PC-9 (cell line): ENCODE data around the gene CEP170B. TPM values are rescaled to one million over a fixed set of nuclear protein-coding genes. Genes with fewer than 3 reads are reported as not detected.

Experiments used
- BruUV-seq: library from RNA; stranded (reverse); fragments of 400-500 nt; replicated peaks from 2 replicates; lab custom pipeline; 2021; lab: Mats Ljungman, UMichigan
- CTCF ChIA-PET: fragments of 300-600 bp; sonication (Branson Sonifier 250); formaldehyde crosslinking; loops from one replicate; lab custom pipeline; 2022; ENCODE audit warnings: antibody characterized with exemption; lab: Charles Lee
- POLR2A ChIA-PET: fragments of 300-600 bp; sonication (Branson Sonifier 250); formaldehyde crosslinking; loops from one replicate; lab custom pipeline; 2022; ENCODE audit warnings: antibody characterized with exemption; ENCODE audit not compliant: unreplicated experiment; lab: Charles Lee
- DNase-seq, 2 experiments: peaks; one replicate each; pipeline versions ENCODE4 v3.0.0 to v3.0.0-alpha.2; 2015 to 2022; ENCODE audit warnings: mixed read lengths in 1 of 2
- H2AFZ ChIP-seq: fragments of 200-600 bp; sonication (generic); 2 replicates; pipeline ENCODE4 v1.8.1; 2017; ENCODE audit warnings: antibody characterized with exemption
- H3F3A ChIP-seq: fragments of 200-600 bp; sonication (generic); 2 replicates; pipeline ENCODE4 v1.8.1; 2017; ENCODE audit warnings: antibody characterized with exemption, mild to moderate bottlenecking, low read depth; ENCODE audit not compliant: insufficient read depth
- H3K27ac ChIP-seq: fragments of 200-600 bp; sonication (generic); 2 replicates; pipeline ENCODE4 v1.6.1; 2016; ENCODE audit warnings: mixed run types
- H3K27me3 ChIP-seq: fragments of 200-600 bp; sonication (generic); 2 replicates; pipeline ENCODE4 v1.6.1; 2016; ENCODE audit warnings: low read depth, mixed run types; ENCODE audit not compliant: insufficient read depth
- H3K36me3 ChIP-seq: fragments of 200-600 bp; sonication (generic); 2 replicates; pipeline ENCODE4 v1.6.1; 2016; ENCODE audit warnings: low read depth, mixed run types
- H3K4me1 ChIP-seq: fragments of 200-600 bp; sonication (generic); replicated peaks from 2 replicates; pipeline ENCODE4 v1.6.1; 2016; ENCODE audit warnings: mixed run types; ENCODE audit not compliant: insufficient read depth
- H3K4me2 ChIP-seq: fragments of 200-600 bp; sonication (generic); 2 replicates; pipeline ENCODE4 v1.6.1; 2017; ENCODE audit warnings: mixed run types
- H3K4me3 ChIP-seq: fragments of 200-600 bp; sonication (generic); 2 replicates; pipeline ENCODE4 v1.6.1; 2016; ENCODE audit warnings: mixed run types
- H3K79me2 ChIP-seq: fragments of 200-600 bp; sonication (generic); 2 replicates; pipeline ENCODE4 v1.6.1; 2017; ENCODE audit warnings: low read depth, mixed run types
- H3K9me2 ChIP-seq: fragments of 200-600 bp; sonication (generic); 2 replicates; pipeline ENCODE4 v1.8.1; 2017; ENCODE audit warnings: mild to moderate bottlenecking; ENCODE audit not compliant: insufficient read depth
- H3K9me3 ChIP-seq: fragments of 200-600 bp; sonication (generic); 2 replicates; pipeline ENCODE4 v1.8.1; 2016; ENCODE audit warnings: low read depth; ENCODE audit not compliant: insufficient read depth
- H4K20me1 ChIP-seq: fragments of 200-600 bp; sonication (generic); 2 replicates; pipeline ENCODE4 v1.8.1; 2017; ENCODE audit not compliant: insufficient read depth
- EZH2 ChIP-seq: fragments of 200-600 bp; sonication (generic); IDR thresholded peaks from 2 replicates; pipeline ENCODE4 v1.8.0; 2017; ENCODE audit warnings: antibody characterized with exemption, low read depth
- intact Hi-C: fragments of 100-400 bp; cut with micrococcal nuclease; formaldehyde crosslinking; loops from one replicate; pipeline ENCODE4 v1.10.0; 2022; ENCODE audit not compliant: unreplicated experiment
- total RNA-seq: library from RNA; stranded (reverse); gene quantifications from 2 replicates; pipeline ENCODE4 v1.2.3, GENCODE V29; 2021
- TF ChIP-seq, protein P1 (sequence below): fragments of 200-600 bp; sonication (generic); conservative IDR thresholded peaks from 2 replicates; pipeline ENCODE4 v1.6.1; 2017; ENCODE audit warnings: mixed run types, antibody characterized with exemption, mild to moderate bottlenecking, moderate library complexity

Gene CEP170B
- total RNA-seq, 1 experiment from 2014 or later, result 25.7 TPM

DNA sequence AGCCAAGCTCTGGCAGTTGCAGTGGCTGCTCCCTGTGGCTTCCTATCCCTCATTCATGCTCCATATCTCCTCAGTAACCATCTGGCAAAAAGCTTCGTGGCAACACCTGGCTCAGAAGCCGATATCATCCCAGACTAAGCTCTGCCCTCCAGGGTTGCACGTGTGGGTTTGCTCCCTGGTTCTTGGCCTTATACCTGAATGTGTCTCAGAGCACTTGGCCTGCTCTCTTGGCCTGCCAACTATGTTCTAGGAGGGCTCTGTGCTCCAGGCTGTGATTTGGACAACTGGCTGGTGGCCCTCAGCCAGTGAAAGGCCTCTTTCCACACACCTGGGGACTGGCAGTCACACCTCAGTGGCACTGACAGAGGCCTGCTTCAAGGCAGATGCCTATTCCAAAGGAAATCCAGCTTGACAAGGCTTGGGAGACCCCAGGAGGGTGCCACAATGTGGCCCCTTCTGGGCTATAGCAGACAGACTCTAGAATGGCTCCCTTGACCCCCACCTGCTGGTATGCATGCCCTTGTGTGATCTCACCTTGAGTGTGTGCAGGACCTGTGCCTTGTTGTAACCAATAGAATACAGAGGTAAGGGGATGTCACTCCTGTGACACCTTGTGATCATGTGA, 70.1 kb downstream of the CEP170B start:
- intact Hi-C loops, result no loop called here
- Histone ChIP-seq H4K20me1 (no peaks in the 10 kb centered on the region), H3K27me3 (peaks cover 43% of the 10 kb centered on the region), H3K9me3 (no peaks in the 10 kb centered on the region), H3K79me2 (no peaks in the 10 kb centered on the region), H3K4me1 (no peaks in the 10 kb centered on the region), H3K9me2 (no peaks in the 10 kb centered on the region), H3K4me2 (no peak overlapping the region), H3K36me3 (no peaks in the 10 kb centered on the region), H3K27ac (no peak overlapping the region), H2AFZ (no peak overlapping the region), H3K4me3 (no peak overlapping the region), H3F3A (peaks cover 3% of the 10 kb centered on the region; the same call in 1 of the 2 replicates)
- DNase-seq, result no peak
- no TSS peak for BruUV-seq
- TF ChIP-seq, protein P1, sequence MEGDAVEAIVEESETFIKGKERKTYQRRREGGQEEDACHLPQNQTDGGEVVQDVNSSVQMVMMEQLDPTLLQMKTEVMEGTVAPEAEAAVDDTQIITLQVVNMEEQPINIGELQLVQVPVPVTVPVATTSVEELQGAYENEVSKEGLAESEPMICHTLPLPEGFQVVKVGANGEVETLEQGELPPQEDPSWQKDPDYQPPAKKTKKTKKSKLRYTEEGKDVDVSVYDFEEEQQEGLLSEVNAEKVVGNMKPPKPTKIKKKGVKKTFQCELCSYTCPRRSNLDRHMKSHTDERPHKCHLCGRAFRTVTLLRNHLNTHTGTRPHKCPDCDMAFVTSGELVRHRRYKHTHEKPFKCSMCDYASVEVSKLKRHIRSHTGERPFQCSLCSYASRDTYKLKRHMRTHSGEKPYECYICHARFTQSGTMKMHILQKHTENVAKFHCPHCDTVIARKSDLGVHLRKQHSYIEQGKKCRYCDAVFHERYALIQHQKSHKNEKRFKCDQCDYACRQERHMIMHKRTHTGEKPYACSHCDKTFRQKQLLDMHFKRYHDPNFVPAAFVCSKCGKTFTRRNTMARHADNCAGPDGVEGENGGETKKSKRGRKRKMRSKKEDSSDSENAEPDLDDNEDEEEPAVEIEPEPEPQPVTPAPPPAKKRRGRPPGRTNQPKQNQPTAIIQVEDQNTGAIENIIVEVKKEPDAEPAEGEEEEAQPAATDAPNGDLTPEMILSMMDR, result no peak
- no peak for TF ChIP-seq EZH2
- ChIA-PET POLR2A (no interaction called here), CTCF (interaction anchor here (0.7 kb wide), 1 partner anchor 28 kb away, joined by 3 read pairs; no protein-coding TSS in a partner anchor)

DNA sequence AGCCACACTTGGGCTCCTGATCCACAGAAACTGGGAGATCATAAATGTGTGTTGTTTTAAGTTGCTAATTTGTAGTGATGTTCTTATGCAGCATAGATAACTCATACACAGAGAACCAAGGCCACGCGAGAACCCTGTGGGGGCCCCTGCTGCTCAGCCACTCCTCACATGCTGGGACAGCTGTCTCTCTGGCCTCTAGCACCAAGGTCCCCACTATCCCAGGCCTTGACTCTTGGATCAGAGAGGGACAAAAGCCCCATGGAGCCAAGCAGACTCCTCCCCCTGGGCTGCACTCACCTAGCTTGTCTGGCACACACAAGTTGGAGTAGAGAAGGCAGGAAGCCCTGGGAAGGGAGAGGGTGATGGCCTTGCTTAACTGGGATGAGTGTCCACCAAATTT, 70.9 kb downstream of the CEP170B start:
- ChIA-PET CTCF (interaction anchor here (0.6 kb wide), 1 partner anchor 27 kb away, joined by 4 read pairs; no protein-coding TSS in a partner anchor), POLR2A (no interaction called here)
- intact Hi-C loops, result no loop called here
- no peaks in the 10 kb centered on the region for H3K79me2 ChIP-seq
- DNase-seq, result no peak
- 0 out of 2 replicates have a peak, but pooled peaks cover 3% of the 10 kb centered on the region for H3F3A ChIP-seq
- no peaks in the 10 kb centered on the region for H3K9me3 ChIP-seq
- no peaks in the 10 kb centered on the region for H3K9me2 ChIP-seq
- no peaks in the 10 kb centered on the region for H3K4me1 ChIP-seq
- H3K4me2 ChIP-seq, result no peak overlapping the region
- H3K27me3 ChIP-seq, result peaks cover 48% of the 10 kb centered on the region
- H3K36me3 ChIP-seq, result no peaks in the 10 kb centered on the region
- H2AFZ ChIP-seq, result no peak overlapping the region
- H3K4me3 ChIP-seq, result no peak overlapping the region
- no peaks in the 10 kb centered on the region for H4K20me1 ChIP-seq
- H3K27ac ChIP-seq, result no peak overlapping the region
- BruUV-seq, result no TSS peak
- TF ChIP-seq EZH2, result no peak
- TF ChIP-seq, protein P1, result no peak

DNA sequence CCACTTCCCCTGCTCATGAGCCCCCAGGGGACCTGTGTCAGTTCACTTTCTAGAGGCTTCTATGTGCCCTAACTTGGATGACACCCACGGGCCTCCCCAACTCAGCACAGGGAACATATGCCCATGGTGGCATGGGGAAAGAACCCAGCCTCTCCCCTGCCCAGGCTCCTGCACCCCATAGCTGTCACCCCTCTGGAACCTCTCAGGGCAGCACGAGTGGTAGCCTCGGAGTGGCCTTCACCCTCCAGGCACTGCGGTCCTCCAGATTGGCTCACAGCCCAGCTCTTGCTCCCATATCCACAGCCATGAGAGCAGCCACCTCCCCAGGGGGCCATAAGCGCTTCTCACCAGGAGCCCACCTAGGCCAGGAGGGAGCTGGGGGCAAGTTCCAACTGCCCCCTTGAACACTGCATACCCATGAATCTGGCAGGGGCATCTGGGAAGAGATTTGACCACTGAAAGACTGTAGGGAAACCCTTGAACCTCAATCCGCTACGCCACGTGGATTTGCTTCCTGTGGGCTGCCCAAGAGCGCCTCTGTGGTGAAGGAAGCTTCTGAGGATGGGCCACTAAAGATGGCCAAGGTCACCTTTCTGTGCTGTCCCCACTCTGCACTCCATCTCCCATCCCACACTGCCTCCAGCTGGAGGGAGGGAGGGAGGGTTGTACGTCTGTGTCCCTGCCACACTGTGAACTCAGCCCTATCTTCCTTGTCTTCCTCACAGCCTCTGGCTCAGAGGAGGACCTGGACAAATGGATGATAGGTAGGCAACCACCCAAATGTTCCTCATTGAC, 71.5 kb downstream of the CEP170B start:
- Histone ChIP-seq H3K9me2 (no peaks in the 10 kb centered on the region), H2AFZ (no peak overlapping the region), H3K79me2 (no peaks in the 10 kb centered on the region), H3K4me2 (no peak overlapping the region), H3K27ac (no peak overlapping the region), H3K4me1 (no peaks in the 10 kb centered on the region), H3F3A (0 out of 2 replicates have a peak, but pooled peaks cover 3% of the 10 kb centered on the region), H3K4me3 (no peak overlapping the region), H3K27me3 (peaks cover 48% of the 10 kb centered on the region), H4K20me1 (no peaks in the 10 kb centered on the region), H3K36me3 (no peaks in the 10 kb centered on the region), H3K9me3 (no peaks in the 10 kb centered on the region)
- CTCF ChIA-PET, result interaction anchor here (0.6 kb wide), 1 partner anchor 28 kb away, joined by 4 read pairs; no protein-coding TSS in a partner anchor
- POLR2A ChIA-PET, result no interaction called here
- intact Hi-C loops, result no loop called here
- TF ChIP-seq, protein P1, result no peak
- no peak for TF ChIP-seq EZH2
- BruUV-seq, result no TSS peak
- DNase-seq, result no peak
